ENCODE results near the gene CTDSPL.

- TF ChIP-seq GATA1 (IDR thresholded peaks at IDR 0.05; ENCODE audit: low read depth, low read length) = no peak
- no peak for TF ChIP-seq POLR2A (IDR thresholded peaks at IDR 0.05; ENCODE audit: low read length)
Measured at GRCh38 chr3:38028621-38029361, 167.1 kb downstream of the CTDSPL start.
